GM19397 (cell line): Measurements from ENCODE around the gene ITSN1.
"Not testable (repeated sequence)": the region's sequence is repeated elsewhere in the genome, so short reads cannot be mapped to it uniquely, and the experiment has no call there.

Source experiments
- ATAC-seq: cut with Tn5 transposase; IDR thresholded peaks from one replicate; pipeline ENCODE4 v1.9.1; 2021; ENCODE audit warnings: mild to moderate bottlenecking, moderate library complexity; ENCODE audit not compliant: unreplicated experiment

The ITSN1 gene

GRCh38 chr21:33855190-33855589 is 212.9 kb downstream of the ITSN1 start:
- no peak for ATAC-seq

- no peak for ATAC-seq
Observed at GRCh38 chr21:33856893-33857527, 214.7 kb downstream of the ITSN1 start.

DNA sequence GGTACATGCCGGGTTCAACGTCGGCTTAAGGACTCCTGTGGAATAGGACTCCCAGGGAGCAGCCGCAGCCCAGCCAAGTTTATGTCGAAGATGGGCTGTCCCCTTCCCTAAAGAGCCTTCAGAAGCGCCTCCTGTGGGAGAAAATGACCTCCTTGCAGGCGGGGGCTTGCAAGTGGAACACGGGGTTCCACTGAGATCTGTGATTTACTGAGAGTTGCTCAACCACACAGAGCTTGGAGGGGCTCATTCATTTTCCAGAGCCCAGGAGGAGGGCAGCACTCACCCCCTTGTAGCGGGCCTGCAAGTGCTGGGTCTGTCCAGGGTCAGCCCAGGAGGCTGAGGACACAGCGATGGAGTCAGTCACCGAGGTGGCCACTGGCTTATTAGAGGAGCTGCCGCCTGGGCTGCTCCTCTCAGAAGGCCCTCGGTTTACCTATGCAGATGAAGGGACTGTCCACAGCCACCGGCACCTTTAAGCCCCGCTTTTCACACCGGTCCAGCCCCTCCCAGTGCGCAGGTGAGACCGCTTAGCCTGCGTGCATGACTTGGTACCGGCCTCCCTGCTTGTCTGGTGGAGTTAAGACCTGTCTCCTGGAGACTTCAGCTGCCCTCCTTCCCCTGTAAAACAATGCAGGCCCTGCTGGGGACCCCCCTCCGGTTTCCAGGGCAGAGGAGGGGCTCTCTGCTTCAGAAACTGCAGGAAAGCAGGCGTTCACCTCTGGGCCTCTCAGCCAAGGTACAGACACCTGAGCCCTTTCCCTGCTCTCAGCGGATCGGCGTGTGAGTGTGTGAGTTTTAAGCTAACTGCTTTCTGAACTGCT is 215.8 kb downstream of the ITSN1 start:
- ATAC-seq = no peak

GRCh38 chr21:33858667-33859372 is 216.5 kb downstream of the ITSN1 start:
- no peak for ATAC-seq

DNA sequence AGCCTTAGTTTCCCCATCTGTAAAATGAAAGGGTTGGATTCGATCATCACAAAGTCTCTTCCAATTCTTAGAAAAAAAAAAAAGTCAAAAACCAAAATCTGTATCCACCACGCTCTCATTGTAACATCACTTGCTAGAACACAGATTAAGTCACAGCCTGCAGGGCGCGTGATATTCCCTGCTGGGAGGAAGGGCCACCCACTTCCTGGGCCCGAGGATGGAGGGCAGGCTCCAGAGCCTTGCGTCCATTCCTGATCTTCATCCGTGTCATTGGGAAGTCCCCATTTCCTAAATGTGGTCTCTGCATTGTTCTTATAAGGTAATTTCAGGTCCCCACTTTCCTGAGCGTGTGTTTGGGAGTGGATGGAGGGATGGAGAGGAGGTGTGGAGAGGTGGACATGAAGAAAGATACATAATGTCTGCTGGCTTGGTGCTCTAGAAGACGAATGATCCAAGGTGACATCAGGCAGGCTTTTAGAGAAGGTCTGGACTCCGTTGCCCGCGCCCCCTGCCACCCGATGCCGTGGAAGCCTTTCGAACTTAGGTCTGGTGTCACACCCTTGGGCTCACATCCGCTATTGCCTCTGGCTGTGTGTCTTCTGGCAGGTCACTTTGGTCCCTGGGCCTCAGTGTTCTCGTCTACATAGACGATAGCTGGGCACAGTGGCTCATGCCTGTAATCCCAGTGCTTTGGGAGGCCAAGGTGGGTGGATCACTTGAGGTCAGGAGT is 217.2 kb downstream of the ITSN1 start:
- ATAC-seq = no peak

DNA sequence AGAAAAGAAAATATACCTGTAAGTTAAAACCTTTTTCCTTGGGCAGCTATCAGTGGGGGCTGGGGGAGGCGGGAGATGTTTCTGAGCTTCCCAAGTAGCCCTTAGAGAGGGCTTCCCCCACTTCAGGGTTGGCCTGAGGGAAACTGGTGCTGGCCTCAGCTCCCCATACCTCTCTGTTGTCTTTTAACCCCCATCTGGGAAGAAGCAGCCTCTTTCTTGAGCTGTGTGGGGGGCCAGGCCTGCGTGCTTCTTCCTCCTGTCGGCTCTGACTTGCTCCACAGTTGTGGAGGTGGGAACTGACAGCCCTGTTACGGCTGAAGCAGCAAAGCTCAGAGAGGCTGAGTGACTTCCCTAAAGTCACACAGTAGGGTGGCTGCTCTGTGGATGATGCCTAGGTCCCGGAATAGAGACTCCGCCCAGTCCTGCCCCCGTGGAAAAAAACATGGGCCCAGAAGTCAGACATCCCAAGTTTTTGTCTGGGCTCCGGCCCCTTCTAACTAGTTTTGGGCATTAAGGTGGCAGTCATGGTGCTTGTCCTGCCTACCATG is 218.1 kb downstream of the ITSN1 start:
- no peak for ATAC-seq

DNA sequence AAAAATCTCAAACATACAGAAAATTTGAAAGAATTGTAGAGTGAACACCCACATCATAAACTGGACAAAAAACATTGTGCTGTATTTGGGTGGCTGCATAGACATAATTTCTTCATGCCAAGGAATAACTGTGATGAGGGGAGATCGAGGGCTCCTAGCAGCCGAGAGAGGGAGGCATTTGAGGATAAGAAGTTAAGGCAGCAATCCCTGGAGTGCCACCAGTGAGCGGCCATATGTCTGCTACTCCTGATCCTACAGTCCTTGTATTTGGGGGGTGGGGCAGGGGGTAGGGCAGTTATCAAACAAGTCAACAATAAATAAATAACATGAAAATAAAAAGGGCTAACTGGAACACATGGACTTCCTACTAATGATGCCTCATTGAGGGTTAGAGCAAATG is 218.8 kb downstream of the ITSN1 start:
- ATAC-seq = no peak

DNA sequence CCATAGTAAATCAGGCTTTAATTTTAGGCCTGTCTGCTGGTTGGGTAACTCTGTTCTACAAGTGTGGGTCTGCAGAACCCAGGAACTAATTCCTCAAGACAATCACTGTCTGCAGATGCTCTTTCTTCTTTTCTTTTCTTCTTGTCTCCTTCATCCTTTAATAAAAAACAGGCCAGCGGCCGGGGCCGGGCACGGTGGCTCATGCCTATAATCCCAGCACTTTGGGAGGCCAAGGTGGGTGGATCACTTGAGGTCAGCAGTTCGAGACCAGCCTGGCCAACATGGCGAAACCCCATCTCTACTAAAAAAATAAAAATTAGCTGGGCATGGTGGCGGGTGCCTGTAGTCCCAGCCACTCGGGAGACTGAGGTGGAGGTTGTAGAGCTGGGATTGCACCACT is 220.9 kb downstream of the ITSN1 start:
- not testable (repeated sequence) for ATAC-seq

- no peak for ATAC-seq
Observed at GRCh38 chr21:33864150-33864549, 221.8 kb downstream of the ITSN1 start.

DNA sequence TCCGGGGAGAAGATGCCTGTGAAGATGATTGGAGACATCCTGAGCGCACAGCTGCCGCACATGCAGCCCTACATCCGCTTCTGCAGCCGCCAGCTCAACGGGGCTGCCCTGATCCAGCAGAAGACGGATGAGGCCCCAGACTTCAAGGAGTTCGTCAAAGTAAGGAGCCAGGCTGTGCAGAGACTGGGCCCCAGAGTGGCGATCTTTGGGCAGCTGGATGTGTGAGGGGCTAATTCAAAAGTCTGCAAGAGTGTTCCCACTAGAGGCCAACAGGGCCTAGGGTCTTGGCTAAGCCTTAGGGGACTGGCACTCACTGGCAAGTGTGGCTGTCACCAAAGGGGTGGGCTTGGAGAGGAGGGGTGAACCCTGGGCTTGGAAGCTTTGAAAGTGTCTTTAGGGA is 222.9 kb downstream of the ITSN1 start:
- no peak for ATAC-seq

DNA sequence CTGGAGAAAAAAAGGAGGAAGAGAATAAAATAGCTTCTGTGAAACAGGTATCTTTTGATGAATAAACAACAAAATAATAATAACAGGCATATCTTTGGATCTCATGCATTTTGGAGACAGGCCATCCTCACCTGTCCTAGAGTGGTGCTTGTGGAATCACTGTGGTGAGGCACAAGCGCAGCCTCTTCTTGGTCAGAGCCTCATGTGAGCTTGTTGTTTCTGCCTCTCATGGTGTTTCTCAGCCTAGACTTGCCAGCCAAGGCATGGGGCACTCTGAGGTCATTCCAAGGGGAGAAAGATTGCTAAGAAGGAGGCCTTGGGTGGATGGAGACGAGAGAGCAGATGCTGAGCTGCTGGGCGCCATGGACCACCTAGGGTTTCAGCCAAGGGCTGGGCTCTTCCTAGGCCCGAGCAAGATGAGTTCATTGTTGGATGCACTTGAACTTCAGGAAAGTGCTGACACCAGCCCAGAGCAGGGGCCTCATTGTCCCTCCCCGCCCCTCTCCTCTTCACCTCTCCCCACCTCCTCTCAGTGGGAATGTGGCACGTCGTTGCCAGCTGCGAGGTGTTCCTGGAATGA is 223.8 kb downstream of the ITSN1 start:
- no peak for ATAC-seq

DNA sequence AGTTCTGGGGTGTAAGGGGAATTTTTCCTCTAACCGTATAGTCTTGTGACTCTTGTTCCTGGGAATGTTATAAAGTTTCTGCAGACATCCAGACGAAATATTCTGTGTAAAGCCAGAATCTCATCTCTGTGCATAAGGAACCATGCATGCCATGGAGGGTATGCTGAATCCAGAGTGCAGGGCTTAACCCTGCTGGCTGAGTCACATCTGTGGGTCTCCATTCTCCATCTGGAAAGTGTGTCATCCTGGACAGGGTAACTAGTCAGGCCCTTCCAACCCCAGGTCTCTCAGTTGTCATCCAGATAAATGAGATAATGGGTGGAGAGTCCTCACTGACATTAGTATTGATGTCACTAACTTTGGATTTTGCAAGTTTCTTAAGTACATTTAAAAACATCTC is 224.5 kb downstream of the ITSN1 start:
- no peak for ATAC-seq

DNA sequence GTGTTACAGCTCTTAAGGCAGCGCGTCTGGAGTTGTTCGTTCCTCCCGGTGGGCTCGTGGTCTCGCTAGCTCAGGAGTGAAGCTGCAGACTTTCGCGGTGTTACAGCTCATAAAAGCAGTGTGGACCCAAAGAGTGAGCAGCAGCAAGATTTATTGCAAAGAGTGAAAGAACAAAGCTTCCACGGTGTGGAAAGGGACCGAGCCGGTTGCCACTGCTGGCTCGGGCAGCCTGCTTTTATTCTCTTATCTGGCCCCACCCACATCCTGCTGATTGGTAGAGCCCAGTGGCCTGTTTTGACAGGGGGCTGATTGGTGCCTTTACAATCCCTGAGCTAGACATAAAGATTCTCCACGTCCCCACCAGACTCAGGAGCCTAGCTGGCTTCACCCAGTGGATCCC is 225.6 kb downstream of the ITSN1 start:
- not testable (repeated sequence) for ATAC-seq

DNA sequence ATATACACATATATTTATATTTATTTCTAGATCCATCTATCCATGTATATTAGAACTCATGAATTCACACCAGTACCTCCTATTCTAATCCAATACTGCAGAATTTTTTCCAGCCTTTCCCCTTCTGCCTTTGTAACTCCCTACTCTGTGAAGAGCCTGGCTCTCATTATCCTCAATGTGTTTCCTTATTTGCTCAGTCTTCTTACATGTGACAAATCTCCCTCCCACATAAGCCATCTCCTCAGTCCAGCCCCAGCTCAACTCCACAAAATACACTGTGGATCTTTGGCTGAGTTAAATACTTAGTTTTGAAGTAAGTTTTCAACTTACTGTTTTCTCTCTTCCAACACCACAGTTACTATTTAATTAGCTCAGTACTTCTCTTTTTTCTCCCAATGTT is 227.6 kb downstream of the ITSN1 start:
- no peak for ATAC-seq

DNA sequence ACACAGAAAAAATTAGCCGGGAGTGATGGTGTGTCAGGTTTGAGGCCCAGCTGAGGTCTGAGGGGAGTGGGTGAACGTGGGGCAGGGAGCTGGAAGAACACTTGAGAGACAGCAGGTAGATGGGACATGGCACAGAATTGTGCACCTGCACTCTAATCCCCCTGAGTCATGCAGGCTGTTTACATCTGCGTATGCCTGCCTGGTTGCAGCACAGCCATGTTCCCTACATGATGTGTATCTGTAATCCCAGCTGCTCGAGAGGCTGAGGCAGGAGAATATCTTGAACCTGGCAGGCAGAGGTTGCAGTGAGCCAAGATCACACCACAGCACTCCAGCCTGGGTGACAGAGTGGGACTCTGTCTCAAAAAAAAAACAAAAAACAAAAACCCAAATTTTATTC is 228.5 kb downstream of the ITSN1 start:
- no peak for ATAC-seq

DNA sequence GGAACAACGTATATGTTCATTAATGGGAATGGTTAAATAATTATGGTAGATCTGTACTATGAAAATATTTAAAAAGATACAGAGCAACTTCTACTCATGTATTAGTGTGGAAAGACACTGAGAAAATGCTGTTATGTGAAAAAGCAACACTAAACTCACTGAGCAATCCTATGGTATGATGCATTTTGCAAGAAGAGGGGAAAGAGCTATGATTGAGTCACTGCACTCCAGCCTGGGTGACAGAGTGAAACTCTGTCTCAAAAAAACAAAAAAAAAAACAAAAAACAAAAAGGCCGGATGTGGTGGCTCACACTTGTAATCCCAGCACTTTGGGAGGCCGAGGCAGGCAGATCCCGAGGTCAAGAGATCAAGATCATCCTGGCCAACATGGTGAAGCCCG is 228.9 kb downstream of the ITSN1 start:
- ATAC-seq = no peak

DNA sequence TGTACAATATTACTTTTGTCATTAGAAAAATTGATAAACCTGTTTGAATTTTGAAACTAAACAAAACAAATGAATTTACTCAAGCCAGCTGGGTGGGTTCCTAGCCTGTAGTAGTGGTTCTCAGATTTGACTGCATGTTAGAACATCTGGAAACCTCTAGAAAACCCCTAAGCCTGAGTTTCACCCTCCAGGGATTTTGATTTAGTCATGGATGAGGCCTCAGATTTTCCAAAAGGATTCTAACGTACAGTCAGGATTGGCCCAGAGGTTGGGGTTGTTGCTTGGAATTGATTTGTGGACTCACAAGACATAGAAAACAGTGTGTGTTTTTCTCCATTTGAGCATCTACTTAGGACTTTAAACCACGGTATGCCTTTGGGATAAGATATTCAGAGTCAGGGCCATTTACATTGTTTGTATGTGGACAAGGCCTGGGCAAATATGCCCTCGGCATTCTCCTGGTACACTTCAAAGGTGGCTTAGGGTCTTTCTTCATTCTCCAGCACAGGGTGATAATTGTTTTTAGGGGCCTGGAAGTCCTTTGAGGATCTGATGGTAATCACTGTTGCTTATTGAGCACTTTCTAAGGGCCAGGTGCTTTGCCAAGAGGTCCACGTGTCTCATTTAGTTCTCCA is 230.7 kb downstream of the ITSN1 start:
- ATAC-seq = no peak

- no peak for ATAC-seq
Observed at GRCh38 chr21:33874161-33874560, 231.9 kb downstream of the ITSN1 start.

DNA sequence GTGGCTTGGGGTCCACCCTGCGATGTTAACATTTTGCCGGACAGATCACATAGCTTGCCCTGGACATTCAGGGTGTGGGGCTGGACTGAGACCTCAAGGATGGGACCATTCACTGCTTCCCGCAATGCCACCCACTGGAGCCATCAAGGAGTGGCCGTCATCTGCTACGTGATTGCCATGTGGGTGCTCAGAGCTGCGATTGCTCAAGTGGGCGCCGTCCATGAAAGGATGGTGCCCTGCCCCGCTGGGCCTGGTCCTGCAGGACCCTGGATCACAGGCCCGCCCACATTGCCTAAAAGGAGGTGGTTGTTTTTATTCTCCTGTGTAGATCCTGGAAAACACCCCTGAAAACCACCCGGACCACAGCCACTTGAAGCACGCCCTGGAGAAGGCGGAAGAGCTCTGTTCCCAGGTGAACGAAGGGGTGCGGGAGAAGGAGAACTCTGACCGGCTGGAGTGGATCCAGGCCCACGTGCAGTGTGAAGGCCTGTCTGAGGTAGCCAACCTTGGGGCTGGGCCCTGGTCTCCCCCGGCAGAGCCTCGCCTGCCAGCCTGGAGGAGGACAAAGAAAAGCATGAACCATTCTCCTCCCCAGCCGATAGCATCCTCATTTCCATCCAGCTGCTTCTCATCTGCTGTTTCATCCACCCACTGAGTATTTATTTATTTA is 232.9 kb downstream of the ITSN1 start:
- no peak for ATAC-seq

DNA sequence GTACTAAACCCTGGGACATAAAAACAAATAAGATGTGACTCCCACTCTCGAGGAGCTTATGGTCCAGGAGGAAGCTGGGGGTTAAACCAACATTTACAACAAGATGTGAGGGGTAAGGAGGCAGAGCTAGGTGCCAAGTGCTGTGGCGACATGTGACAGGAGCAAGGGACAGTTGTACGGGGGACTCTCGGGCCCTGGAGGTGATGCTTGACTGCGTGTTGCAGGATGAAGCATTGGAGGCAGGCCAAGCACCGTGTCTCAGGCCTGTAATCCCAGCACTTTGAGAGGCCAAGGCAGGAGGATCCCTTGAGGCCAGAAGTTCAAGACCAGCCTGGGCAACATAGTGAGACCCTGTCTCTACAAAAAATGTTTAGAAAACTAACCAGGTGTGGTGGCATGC is 236.5 kb downstream of the ITSN1 start:
- no peak for ATAC-seq
